GM12864 (cell line): ENCODE data around the gene CALR.
"Not testable (repeated sequence)": the region's sequence is repeated elsewhere in the genome, so short reads cannot be mapped to it uniquely, and the experiment has no call there.

Experiments used
- DNase-seq: peaks from one replicate; pipeline ENCODE4 v3.0.0-alpha.2; 2011; ENCODE audit warnings: low read depth
- H3K4me3 ChIP-seq: 2 replicates; pipeline ENCODE4 v1.5.1; 2011; ENCODE audit warnings: mild to moderate bottlenecking, low read depth, low read length, control low read depth
- TF ChIP-seq, protein P1 (sequence below): IDR thresholded peaks from 2 replicates; pipeline ENCODE4 v1.5.1; 2011; ENCODE audit warnings: low read depth, mild to moderate bottlenecking, moderate library complexity, low read length, control low read depth, inconsistent platforms; ENCODE audit errors: missing control alignments

CALR gene

DNA sequence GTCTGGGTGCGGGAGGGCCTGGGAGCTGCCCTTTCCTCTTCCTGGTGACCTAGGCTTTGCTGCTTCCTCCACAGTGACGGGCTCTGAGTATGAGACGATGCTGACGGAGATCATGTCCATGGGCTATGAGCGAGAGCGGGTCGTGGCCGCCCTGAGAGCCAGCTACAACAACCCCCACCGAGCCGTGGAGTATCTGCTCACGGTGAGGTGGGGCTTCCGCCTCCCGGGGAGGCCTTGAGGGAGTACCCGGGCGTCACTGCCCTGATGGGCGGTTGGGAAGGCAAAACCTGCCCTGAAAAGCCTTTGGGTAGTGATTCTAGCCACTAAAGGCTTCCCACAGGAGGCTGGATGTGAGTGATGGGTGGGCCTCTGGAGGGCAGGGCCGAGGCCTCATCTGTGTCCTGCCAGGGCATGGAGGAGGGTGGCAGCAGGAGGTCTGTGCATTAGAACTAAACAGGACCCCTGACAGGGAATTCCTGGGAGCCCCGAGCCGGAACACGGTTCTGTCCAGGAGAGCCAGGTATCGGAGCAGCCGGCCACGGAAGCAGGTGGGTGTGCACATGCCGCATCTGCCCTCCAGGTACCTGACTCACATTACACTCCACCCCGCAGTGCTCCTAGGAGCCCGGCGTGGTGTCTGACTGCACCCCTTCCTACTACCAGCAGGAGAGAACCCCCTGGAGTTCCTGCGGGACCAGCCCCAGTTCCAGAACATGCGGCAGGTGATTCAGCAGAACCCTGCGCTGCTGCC is 10.4 kb downstream of the CALR start:
- DNase-seq = no peak
- H3K4me3 ChIP-seq = no peak overlapping the region
- TF ChIP-seq, protein P1, sequence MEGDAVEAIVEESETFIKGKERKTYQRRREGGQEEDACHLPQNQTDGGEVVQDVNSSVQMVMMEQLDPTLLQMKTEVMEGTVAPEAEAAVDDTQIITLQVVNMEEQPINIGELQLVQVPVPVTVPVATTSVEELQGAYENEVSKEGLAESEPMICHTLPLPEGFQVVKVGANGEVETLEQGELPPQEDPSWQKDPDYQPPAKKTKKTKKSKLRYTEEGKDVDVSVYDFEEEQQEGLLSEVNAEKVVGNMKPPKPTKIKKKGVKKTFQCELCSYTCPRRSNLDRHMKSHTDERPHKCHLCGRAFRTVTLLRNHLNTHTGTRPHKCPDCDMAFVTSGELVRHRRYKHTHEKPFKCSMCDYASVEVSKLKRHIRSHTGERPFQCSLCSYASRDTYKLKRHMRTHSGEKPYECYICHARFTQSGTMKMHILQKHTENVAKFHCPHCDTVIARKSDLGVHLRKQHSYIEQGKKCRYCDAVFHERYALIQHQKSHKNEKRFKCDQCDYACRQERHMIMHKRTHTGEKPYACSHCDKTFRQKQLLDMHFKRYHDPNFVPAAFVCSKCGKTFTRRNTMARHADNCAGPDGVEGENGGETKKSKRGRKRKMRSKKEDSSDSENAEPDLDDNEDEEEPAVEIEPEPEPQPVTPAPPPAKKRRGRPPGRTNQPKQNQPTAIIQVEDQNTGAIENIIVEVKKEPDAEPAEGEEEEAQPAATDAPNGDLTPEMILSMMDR = no peak

DNA sequence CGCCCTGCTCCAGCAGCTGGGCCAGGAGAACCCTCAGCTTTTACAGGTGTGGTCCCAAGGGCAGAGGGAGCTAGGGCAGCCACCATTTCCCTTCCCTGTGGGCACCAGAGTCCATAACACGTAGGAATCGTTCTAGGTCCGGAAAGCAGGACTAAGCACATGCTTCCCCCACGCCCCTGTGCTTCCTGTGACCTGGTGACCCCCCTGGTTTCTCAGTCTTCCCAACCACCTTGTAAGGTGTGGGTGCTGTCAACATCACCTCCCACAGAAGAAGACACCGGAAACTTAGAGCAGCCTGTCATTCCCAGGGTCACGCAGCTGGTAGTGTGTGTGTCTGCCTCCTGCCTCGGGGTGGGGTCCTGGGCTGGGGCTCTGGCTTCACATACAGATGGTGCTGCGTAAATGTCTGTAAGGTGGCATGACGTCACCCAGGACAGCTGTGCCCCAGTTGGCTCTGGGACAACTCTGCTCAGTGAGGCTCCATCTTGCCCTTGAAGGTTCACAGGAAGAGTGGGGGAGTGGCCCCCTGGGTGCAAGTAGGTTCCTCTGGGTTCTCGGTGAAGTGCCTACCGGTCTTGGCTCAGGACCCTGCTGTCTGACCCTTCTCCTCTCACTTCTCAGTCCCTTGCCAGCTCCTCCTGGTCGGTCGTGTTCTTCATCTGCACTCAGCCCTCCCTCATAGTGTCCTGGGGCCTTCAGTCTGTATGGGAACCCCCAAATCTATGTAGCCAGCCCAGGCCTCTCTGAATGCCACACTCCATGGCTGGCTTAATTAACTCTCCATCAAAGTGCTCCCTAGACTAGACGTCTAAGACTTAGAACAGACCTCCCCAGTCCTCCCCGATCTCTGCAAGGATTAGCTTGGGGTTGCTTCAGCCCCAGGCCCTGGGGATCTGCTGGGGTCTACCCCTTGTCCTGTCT is 11.2 kb downstream of the CALR start:
- no peak overlapping the region for H3K4me3 ChIP-seq
- no peak for DNase-seq
- TF ChIP-seq, protein P1 = no peak

DNA sequence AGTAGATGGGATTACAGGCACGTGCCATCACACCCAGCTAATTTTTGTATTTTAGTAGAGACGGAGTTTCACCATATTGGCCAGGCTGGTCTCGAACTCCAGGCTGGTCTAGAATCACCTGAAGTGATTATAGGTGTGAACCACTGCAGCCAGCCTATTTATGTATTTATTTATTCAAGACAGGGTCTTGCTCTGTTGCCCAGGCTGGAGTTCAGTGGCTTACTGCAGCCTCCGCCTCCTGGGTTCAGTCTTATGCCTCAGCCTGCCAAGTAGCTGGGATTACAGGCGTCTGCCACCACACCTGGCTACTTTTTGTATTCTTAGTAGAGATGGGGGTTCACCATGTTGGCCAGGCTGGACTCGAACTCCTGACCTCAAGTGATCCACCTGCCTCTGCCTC is 13.6 kb downstream of the CALR start:
- not testable (repeated sequence) for DNase-seq

DNA sequence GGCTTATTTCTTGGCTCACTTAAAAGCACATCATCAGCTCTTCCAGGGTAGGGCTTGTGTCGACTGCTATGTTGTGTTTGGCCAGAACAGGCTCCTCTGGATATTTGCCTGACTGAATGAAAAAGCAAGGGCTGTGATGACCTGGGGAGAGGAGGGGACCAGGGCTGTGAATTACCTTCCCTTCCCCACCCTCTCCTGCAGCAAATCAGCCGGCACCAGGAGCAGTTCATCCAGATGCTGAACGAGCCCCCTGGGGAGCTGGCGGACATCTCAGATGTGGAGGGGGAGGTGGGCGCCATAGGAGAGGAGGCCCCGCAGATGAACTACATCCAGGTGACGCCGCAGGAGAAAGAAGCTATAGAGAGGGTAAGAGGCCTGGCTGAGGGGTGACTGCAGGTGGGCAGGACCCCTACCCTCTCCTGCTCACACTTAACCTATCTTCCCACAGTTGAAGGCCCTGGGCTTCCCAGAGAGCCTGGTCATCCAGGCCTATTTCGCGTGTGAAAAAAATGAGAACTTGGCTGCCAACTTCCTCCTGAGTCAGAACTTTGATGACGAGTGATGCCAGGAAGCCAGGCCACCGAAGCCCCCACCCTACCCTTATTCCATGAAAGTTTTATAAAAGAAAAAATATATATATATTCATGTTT is 14.2 kb downstream of the CALR start:
- TF ChIP-seq, protein P1 = no peak
- no peak for DNase-seq
- no peak overlapping the region for H3K4me3 ChIP-seq

More for the DNA sequence above, 13.6 kb downstream of the CALR start:
- not testable (repeated sequence) for H3K4me3 ChIP-seq

DNA sequence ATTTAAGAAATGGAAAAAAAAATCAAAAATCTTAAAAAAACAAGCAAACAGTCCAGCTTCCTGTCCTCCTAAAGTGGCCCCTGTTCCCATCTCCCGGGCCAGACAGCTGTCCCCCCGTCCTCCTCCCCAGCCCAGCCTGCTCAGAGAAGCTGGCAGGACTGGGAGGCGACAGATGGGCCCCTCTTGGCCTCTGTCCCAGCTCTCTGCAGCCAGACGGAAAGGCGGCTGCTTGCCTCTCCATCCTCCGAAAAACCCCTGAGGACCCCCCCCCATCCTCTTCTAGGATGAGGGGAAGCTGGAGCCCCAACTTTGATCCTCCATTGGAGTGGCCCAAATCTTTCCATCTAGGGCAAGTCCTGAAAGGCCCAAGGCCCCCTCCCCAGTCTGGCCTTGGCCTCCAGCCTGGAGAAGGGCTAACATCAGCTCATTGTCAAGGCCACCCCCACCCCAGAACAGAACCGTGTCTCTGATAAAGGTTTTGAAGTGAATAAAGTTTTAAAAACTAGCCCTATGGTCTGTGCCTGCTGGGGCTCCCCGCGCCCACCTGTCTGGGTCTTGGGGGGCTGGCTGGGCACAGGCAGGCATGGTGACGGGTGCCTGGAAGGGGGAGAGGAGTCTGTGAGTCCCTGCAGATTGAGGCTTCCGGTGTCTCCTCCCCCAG is 14.9 kb downstream of the CALR start:
- H3K4me3 ChIP-seq = no peak overlapping the region
- DNase-seq = no peak
- TF ChIP-seq, protein P1 = no peak

DNA sequence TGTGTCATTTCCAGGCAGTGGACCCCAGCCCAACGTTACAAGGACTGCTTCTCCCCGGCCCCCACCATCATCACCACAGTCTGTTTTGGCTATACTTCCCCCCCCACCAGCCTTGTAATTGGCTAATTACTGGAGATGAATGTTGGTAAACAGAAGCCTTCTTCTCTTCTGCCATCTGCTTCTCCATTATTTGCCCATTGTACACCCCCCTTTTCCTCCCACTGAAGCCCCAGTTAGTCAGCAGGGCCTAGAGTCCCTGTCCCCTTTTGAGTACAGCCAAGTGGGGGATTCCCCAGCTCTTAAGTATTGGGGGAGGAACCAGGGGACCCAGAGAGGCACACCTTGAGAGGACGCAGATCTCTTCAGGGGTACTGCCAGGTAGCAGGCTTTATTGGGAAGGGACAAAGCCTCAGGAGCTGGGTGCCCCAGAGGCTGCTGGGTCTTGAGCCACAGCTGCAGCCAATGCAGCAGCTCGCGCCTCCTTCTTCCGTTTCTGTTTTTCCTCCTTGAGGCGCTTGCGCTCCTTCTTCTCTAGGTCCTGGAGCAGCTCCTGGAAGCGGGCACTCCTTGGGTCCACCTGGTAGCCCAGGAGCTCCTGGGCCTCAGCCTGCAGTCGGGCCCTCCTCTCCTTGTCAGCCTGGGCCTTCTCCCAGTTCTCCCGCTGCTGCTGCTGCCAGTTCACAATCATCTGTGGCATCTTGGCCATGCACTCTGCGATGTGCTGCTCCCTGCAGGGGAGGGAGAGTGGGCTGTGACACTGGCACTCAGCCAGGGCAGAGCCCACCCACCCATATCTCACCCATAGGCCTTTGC is 15.6 kb downstream of the CALR start:
- no peak overlapping the region for H3K4me3 ChIP-seq
- no peak for DNase-seq
- TF ChIP-seq, protein P1 = no peak
